HepG2 (cell line): ENCODE results near the gene LTB4R. TPM values are rescaled to one million over a fixed set of nuclear protein-coding genes. Genes with fewer than 3 reads are reported as not detected.
A peak's percentile ranks its signal among the peaks of the same experiment; 100 is the strongest.

Experiments
- AHR ChIP-seq: IDR thresholded peaks from 2 replicates; pipeline ENCODE4 v1.6.1; 2018; ENCODE audit warnings: missing genetic modification reagents, missing compliant biosample characterization
- EHMT2 ChIP-seq: fragments of 200-600 bp; sonication (generic); IDR thresholded peaks from 2 replicates; pipeline ENCODE4 v1.7.0; 2017; ENCODE audit warnings: antibody characterized with exemption, low read depth, low read length, borderline replicate concordance
- HNRNPH1 ChIP-seq: fragments of 200-400 bp; formaldehyde crosslinking; optimal IDR thresholded peaks from 2 replicates; pipeline ENCODE3; 2017; ENCODE audit warnings: mild to moderate bottlenecking, low read depth, low read length
- KLF15 ChIP-seq: sonication (generic); formaldehyde crosslinking; IDR thresholded peaks from 2 replicates; pipeline ENCODE4 v1.8.1; 2023; ENCODE audit warnings: borderline replicate concordance, mild to moderate bottlenecking, inconsistent platforms, missing genetic modification reagents, mixed read lengths
- NFATC3 ChIP-seq: sonication (generic); formaldehyde crosslinking; IDR thresholded peaks from 2 replicates; pipeline ENCODE4 v1.5.1; 2020; ENCODE audit warnings: mild to moderate bottlenecking, missing genetic modification reagents
- PHF8 ChIP-seq: sonication (generic); formaldehyde crosslinking; IDR thresholded peaks from 2 replicates; pipeline ENCODE4 v1.5.0; 2020; ENCODE audit warnings: missing genetic modification reagents
- PITX1 ChIP-seq: sonication (generic); formaldehyde crosslinking; IDR thresholded peaks from 2 replicates; pipeline ENCODE4 v1.5.1; 2020; ENCODE audit warnings: mild to moderate bottlenecking, missing genetic modification reagents
- RAD51 ChIP-seq: fragments of 450-650 bp; IDR thresholded peaks from 2 replicates; pipeline ENCODE4 v1.6.1; 2016; ENCODE audit warnings: borderline replicate concordance
- RELA ChIP-seq: sonication (generic); formaldehyde crosslinking; IDR thresholded peaks from 2 replicates; pipeline ENCODE4 v1.4.0; 2020; ENCODE audit warnings: missing genetic modification reagents
- SIX4 ChIP-seq: sonication (generic); formaldehyde crosslinking; IDR thresholded peaks from 2 replicates; pipeline ENCODE4 v1.4.0; 2020; ENCODE audit warnings: missing genetic modification reagents
- ZNF205 ChIP-seq: IDR thresholded peaks from 2 replicates; pipeline ENCODE4 v1.6.1; 2018; ENCODE audit warnings: missing biosample characterization, missing genetic modification reagents
- ZNF430 ChIP-seq: sonication (generic); formaldehyde crosslinking; IDR thresholded peaks from 2 replicates; pipeline ENCODE4 v1.9.0; 2021; ENCODE audit warnings: mild to moderate bottlenecking, missing genetic modification reagents
- ZNF564 ChIP-seq: sonication (generic); formaldehyde crosslinking; IDR thresholded peaks from 2 replicates; pipeline ENCODE4 v1.8.1; 2023; ENCODE audit warnings: mild to moderate bottlenecking, missing genetic modification reagents
- polyA plus RNA-seq, 8 experiments: library from polyadenylated mRNA; depleted of rRNA in 3 of 8; stranded (reverse) in 7 of 8; unstranded in 1 of 8; fragments of >200 nt; fragmentation: Illumina TruSeq in 4 of 8; extraction: Trizol in 4 of 8; gene quantifications; 2 replicates each; pipeline versions ENCODE4 v1.2.1 to v1.2.3, GENCODE V29; 2011 to 2016; ENCODE audit warnings: low read depth in 4 of 8, missing spikeins in 1 of 8, mixed read lengths in 1 of 8; ENCODE audit not compliant: insufficient read depth in 1 of 8
- total RNA-seq, 5 experiments: library from RNA; depleted of rRNA; stranded (reverse); fragments of >200 nt; fragmentation: Illumina TruSeq; extraction: Trizol; gene quantifications; 2 replicates each; pipeline ENCODE4 v1.2.3, GENCODE V29; 2016; ENCODE audit warnings: low read depth in 1 of 5
- TF ChIP-seq, protein P1 (sequence below), 2 experiments: sonication (generic) in 1 of 2; formaldehyde crosslinking in 1 of 2; IDR thresholded peaks; 2 replicates each; pipeline versions ENCODE4 v1.4.0 to v1.6.1; 2016 to 2020; ENCODE audit warnings: borderline replicate concordance in 1 of 2, low read depth in 1 of 2, mild to moderate bottlenecking in 1 of 2, missing genetic modification reagents in 1 of 2
- TF ChIP-seq, protein P2 (sequence below): sonication (generic); formaldehyde crosslinking; IDR thresholded peaks from 2 replicates; pipeline ENCODE4 v1.4.0; 2020; ENCODE audit warnings: missing genetic modification reagents, borderline replicate concordance

Gene LTB4R
- total and polyA plus RNA-seq, 2 of the 13 experiments (the other 11 are each of a cell fraction or from before 2014, with no cell fraction given), result 3.2 to 8.2 TPM

GRCh38 chr14:24332268-24332993, 21.1 kb downstream of the LTB4R start (continued):
- TF ChIP-seq KLF15 (CRISPR knock-in tag), result peak; percentile 91
- no peak for TF ChIP-seq EHMT2
- 0 out of 2 replicates have a peak, but pooled peaks have one; percentile 58 for TF ChIP-seq ZNF205 (CRISPR knock-in tag)
- TF ChIP-seq, protein P1, sequence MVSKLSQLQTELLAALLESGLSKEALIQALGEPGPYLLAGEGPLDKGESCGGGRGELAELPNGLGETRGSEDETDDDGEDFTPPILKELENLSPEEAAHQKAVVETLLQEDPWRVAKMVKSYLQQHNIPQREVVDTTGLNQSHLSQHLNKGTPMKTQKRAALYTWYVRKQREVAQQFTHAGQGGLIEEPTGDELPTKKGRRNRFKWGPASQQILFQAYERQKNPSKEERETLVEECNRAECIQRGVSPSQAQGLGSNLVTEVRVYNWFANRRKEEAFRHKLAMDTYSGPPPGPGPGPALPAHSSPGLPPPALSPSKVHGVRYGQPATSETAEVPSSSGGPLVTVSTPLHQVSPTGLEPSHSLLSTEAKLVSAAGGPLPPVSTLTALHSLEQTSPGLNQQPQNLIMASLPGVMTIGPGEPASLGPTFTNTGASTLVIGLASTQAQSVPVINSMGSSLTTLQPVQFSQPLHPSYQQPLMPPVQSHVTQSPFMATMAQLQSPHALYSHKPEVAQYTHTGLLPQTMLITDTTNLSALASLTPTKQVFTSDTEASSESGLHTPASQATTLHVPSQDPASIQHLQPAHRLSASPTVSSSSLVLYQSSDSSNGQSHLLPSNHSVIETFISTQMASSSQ (IDR thresholded peaks at IDR 0.05; ENCODE audit: low read depth), result no peak
- TF ChIP-seq, protein P1 (CRISPR knock-in tag; IDR thresholded peaks at IDR 0.05; ENCODE audit: borderline replicate concordance), result peak; percentile 81
- TF ChIP-seq AHR (CRISPR knock-in tag), result 0 out of 2 replicates have a peak, but pooled peaks have one; percentile 98
- TF ChIP-seq ZNF564 (CRISPR knock-in tag), result peak; percentile 97; the same call in 1 of the 2 replicates
- peak; percentile 63; the same call in 1 of the 2 replicates for TF ChIP-seq PITX1 (CRISPR knock-in tag)
- TF ChIP-seq RAD51, result no peak
- TF ChIP-seq, protein P2, sequence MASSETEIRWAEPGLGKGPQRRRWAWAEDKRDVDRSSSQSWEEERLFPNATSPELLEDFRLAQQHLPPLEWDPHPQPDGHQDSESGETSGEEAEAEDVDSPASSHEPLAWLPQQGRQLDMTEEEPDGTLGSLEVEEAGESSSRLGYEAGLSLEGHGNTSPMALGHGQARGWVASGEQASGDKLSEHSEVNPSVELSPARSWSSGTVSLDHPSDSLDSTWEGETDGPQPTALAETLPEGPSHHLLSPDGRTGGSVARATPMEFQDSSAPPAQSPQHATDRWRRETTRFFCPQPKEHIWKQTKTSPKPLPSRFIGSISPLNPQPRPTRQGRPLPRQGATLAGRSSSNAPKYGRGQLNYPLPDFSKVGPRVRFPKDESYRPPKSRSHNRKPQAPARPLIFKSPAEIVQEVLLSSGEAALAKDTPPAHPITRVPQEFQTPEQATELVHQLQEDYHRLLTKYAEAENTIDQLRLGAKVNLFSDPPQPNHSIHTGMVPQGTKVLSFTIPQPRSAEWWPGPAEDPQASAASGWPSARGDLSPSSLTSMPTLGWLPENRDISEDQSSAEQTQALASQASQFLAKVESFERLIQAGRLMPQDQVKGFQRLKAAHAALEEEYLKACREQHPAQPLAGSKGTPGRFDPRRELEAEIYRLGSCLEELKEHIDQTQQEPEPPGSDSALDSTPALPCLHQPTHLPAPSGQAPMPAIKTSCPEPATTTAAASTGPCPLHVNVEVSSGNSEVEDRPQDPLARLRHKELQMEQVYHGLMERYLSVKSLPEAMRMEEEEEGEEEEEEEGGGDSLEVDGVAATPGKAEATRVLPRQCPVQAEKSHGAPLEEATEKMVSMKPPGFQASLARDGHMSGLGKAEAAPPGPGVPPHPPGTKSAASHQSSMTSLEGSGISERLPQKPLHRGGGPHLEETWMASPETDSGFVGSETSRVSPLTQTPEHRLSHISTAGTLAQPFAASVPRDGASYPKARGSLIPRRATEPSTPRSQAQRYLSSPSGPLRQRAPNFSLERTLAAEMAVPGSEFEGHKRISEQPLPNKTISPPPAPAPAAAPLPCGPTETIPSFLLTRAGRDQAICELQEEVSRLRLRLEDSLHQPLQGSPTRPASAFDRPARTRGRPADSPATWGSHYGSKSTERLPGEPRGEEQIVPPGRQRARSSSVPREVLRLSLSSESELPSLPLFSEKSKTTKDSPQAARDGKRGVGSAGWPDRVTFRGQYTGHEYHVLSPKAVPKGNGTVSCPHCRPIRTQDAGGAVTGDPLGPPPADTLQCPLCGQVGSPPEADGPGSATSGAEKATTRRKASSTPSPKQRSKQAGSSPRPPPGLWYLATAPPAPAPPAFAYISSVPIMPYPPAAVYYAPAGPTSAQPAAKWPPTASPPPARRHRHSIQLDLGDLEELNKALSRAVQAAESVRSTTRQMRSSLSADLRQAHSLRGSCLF (CRISPR knock-in tag), result no peak
- TF ChIP-seq NFATC3, result peak; percentile 99
- TF ChIP-seq SIX4, result peak; percentile 33; the same call in 1 of the 2 replicates
- TF ChIP-seq ZNF430, result peak; percentile 49; the same call in 1 of the 2 replicates
- TF ChIP-seq PHF8 (CRISPR knock-in tag), result peak; percentile 61
- TF ChIP-seq HNRNPH1, result no peak
- peak; percentile 26; the same call in 1 of the 2 replicates for TF ChIP-seq RELA (CRISPR knock-in tag)
